ENCODE measurements around the gene KBTBD12. TPM values are rescaled to one million over a fixed set of nuclear protein-coding genes. Genes with fewer than 3 reads are reported as not detected.

The KBTBD12 gene
- total and polyA plus RNA-seq, 11 donors: 13.2 to 47.1 (median 29.7) TPM

- TF ChIP-seq POLR2A (IDR thresholded peaks at IDR 0.05): no peak
- no peak for TF ChIP-seq CTCF (IDR thresholded peaks at IDR 0.05)
- Histone ChIP-seq H3K36me3 (no peaks in the 10 kb centered on the region), H3K4me3 (no peak overlapping the region), H3K27ac (no peak overlapping the region), H3K27me3 (no peaks in the 10 kb centered on the region), H3K9me3 (peaks cover 0 to 15% (median 3%) of the 10 kb centered on the region in 12 donors), H3K4me1 (peaks cover 0 to 8% (median 0%) of the 10 kb centered on the region in 12 donors)
- intact Hi-C loops (cut with DNase I): no loop called here
- no peak for ATAC-seq
- DNase-seq: no peak
- WGBS, 4 donors: 89 to 92% (median 91%) methylated on average over 9 of the region's 9 CpGs
Observed at GRCh38 chr3:127886231-127886955, 28.6 kb upstream of the KBTBD12 start.

- TF ChIP-seq POLR2A (IDR thresholded peaks at IDR 0.05) (no peak), CTCF (IDR thresholded peaks at IDR 0.05) (no peak)
- no peak overlapping the region for H3K27ac ChIP-seq
- H3K9me3 ChIP-seq: peaks cover 0 to 20% (median 3%) of the 10 kb centered on the region in 12 donors
- ATAC-seq (no peak), DNase-seq (no peak)
- no peaks in the 10 kb centered on the region for H3K27me3 ChIP-seq
- intact Hi-C loops (cut with DNase I): no loop called here
- peaks cover 0 to 8% (median 0%) of the 10 kb centered on the region in 12 donors for H3K4me1 ChIP-seq
- no peak overlapping the region for H3K4me3 ChIP-seq
- H3K36me3 ChIP-seq: no peaks in the 10 kb centered on the region
Observed at GRCh38 chr3:127886956-127887231, 28.1 kb upstream of the KBTBD12 start.

GRCh38 chr3:127887321-127887720, 27.7 kb upstream of the KBTBD12 start:
- H3K36me3 ChIP-seq: no peaks in the 10 kb centered on the region
- no peak for TF ChIP-seq CTCF (IDR thresholded peaks at IDR 0.05)
- WGBS, 4 donors: 79 to 91% (median 82%) methylated on average over 4 of the region's 4 CpGs

GRCh38 chr3:127888156-127888555, 26.9 kb upstream of the KBTBD12 start:
- Histone ChIP-seq H3K27me3 (no peaks in the 10 kb centered on the region), H3K27ac (no peak overlapping the region), H3K4me1 (peaks cover 0 to 8% (median 0%) of the 10 kb centered on the region in 12 donors), H3K9me3 (peaks cover 0 to 20% (median 3%) of the 10 kb centered on the region in 12 donors), H3K36me3 (no peaks in the 10 kb centered on the region), H3K4me3 (no peak overlapping the region)
- intact Hi-C loops (cut with DNase I): no loop called here
- 89 to 95% (median 92%) methylated on average over 4 of the region's 4 CpGs for WGBS, 4 donors
- DNase-seq: no peak
- no peak for TF ChIP-seq POLR2A (IDR thresholded peaks at IDR 0.05)
- TF ChIP-seq CTCF (IDR thresholded peaks at IDR 0.05): no peak
- ATAC-seq: peak in 2 of 4 donors; percentile 42 to 43

More at GRCh38 chr3:127887321-127887720, 27.7 kb upstream of the KBTBD12 start:
- no peak for ATAC-seq
- Histone ChIP-seq H3K9me3 (peaks cover 0 to 20% (median 3%) of the 10 kb centered on the region in 12 donors), H3K4me3 (no peak overlapping the region), H3K27ac (no peak overlapping the region), H3K27me3 (no peaks in the 10 kb centered on the region), H3K4me1 (peaks cover 0 to 8% (median 0%) of the 10 kb centered on the region in 12 donors)
- DNase-seq: no peak
- intact Hi-C loops (cut with DNase I): no loop called here

Measured in heart left ventricle (tissue), 16 donors.